M059J (cell line): ENCODE results near the gene ALG10. TPM values are rescaled to one million over a fixed set of nuclear protein-coding genes. Genes with fewer than 3 reads are reported as not detected.
"Not testable (repeated sequence)": the region's sequence is repeated elsewhere in the genome, so short reads cannot be mapped to it uniquely, and the experiment has no call there.

ENCODE experiments used
- DNase-seq: peaks from one replicate; pipeline ENCODE4 v3.0.0-alpha.2; 2012; ENCODE audit warnings: low read depth
- total RNA-seq: library from RNA; depleted of rRNA; stranded (reverse); fragments of >200 nt; shearing (Covaris generic); gene quantifications from 2 replicates; pipeline ENCODE4 v1.2.3, GENCODE V29; 2014; rRNA removed

The ALG10 gene
- total RNA-seq: 8.2 and 8.5 TPM in 2 replicates

- DNase-seq: peak; percentile 98
Measured at GRCh38 chr12:34022079-34022830, at the start of gene ALG10. Gene ALG10, plus strand, starts transcription at chr12:34022496. Its CDS starts 104 bp downstream, at chr12:34022600.

- not testable (repeated sequence) for DNase-seq
Measured at GRCh38 chr12:33972884-33973283, 49.4 kb upstream of the ALG10 start.

DNA sequence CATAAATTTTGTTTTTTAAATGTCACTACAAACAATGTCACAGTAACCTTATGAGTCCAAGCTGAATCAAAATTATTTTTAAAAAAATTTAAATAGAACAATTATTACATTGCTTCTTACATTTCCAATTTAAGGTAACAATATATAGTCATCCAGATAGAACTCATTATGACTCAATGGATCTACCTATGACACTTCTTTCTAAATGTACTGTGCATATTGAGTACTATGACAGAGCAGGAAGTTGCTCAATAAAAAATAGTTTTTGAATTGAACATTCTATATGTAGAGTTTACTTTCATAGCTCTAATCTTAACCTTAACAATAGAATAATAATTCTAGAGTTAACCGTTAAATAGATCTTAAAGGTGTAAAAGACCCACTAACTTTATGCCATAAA is 44.4 kb upstream of the ALG10 start:
- DNase-seq: no peak

DNA sequence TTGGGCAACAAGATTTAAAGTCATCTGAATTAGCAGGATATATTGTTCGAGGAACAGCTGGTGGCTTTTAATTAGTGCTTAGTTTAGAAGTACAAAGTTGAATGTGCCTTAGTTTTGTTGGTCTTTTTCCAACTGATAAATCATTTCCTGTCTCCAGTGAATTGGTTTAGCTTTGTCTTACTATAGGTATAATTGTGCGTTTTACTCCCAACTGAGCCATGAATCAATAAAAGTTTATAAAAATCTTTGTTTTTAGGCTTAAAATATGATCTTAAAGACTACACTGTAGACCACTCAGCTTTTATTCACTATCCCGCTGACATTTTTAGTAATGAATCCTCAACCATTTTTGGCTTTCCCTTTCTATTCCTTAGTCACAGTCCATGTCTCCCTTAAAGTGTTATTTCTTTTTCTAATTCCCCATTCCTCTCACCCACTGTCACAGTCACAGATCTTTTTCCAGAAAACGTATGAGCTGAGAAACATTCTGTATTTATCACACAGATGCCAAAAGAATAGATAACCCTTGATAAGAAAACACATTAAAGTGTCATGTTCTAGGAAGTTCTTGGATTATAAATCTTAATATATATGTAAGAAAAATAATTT is 34.0 kb upstream of the ALG10 start:
- DNase-seq: peak; percentile 32

GRCh38 chr12:33988913-33989312 is 33.4 kb upstream of the ALG10 start:
- DNase-seq: peak; percentile 82

- DNase-seq: peak; percentile 5
Measured at GRCh38 chr12:33994857-33995808, 27.2 kb upstream of the ALG10 start.

- not testable (repeated sequence) for DNase-seq
Measured at GRCh38 chr12:34008835-34009234, 13.5 kb upstream of the ALG10 start.

- DNase-seq: no peak
Measured at GRCh38 chr12:34016361-34016760, 5.9 kb upstream of the ALG10 start.

- no peak for DNase-seq
Measured at GRCh38 chr12:34021071-34021470, 1.2 kb upstream of the ALG10 start.

GRCh38 chr12:34027661-34028060 is 5.4 kb downstream of the ALG10 start:
- not testable (repeated sequence) for DNase-seq

DNA sequence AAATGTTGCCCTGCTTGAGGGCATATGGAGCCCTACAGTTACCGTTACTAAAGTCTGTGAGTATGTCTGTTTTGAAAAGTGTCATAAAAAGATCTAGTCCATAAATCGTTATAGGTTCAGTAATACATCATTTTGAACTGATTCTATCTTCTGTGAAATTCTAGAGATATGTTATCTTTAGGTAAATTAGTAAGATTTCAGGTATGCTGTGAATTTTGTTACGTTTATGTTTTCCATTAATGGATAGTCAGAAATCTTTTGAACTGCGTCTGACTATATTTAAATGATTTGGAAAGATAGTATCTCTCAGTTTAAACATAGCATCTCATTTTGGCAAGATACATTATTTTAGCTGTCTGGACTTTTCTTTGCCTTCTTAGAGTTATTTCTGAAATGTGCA is 8.3 kb downstream of the ALG10 start:
- DNase-seq: no peak

GRCh38 chr12:34033628-34034296 is 11.5 kb downstream of the ALG10 start:
- peak; percentile 31 for DNase-seq

- DNase-seq: peak; percentile 16
Measured at GRCh38 chr12:34038357-34038756, 16.1 kb downstream of the ALG10 start.

GRCh38 chr12:34046570-34046969 is 24.3 kb downstream of the ALG10 start:
- no peak for DNase-seq

GRCh38 chr12:34047855-34048254 is 25.6 kb downstream of the ALG10 start:
- not testable (repeated sequence) for DNase-seq

DNA sequence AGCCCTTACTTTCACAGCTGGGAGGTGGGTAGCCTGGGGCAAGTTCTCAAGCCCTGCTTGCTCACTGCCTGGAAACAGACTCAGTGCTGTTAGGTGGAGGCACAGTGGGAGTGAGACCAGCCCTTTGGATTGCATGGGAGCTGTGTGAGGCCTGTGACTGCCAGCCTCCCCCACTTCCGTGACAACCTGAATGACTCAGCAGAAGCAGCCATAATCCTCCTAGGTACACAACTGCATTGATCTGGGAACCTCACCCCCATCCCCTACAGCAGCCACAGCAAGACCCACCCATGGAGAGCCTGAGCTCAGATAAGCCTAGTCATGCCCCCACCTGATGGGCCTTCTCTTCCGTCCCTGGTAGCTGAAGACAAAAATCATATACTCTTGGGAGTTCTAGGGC is 26.4 kb downstream of the ALG10 start:
- DNase-seq: no peak

DNA sequence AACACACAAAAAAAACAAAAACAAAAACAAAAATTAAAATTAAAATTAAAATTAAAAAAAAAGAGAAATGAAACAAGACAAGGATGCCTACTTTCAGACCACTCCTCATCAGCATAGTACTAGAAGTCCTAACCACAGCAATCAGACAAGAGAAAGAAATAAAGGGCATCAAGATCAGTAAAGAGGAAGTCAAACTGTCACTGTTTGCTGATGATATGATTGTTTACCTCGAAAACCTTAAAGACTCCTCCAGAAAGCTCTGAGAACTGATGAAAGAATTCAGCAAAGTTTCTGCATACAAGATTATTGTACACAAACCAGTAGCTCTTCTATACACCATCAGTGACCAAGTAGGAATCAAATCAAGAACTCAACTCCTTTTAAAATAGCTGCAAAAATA is 29.2 kb downstream of the ALG10 start:
- no peak for DNase-seq

- no peak for DNase-seq
Measured at GRCh38 chr12:34054938-34055337, 32.6 kb downstream of the ALG10 start.
